Right lobe of liver (tissue), 6 donors: ENCODE data around the gene ST3GAL2. TPM values are rescaled to one million over a fixed set of nuclear protein-coding genes. Genes with fewer than 3 reads are reported as not detected.

Experiments used
- ATAC-seq, 4 donors: fragments of 200-7000 bp; cut with Tn5 transposase; one replicate each; pipeline ENCODE4 v1.9.1; 2020; ENCODE audit warnings: mild to moderate bottlenecking in 4 of 4, moderate library complexity in 4 of 4
- DNase-seq, 3 donors: peaks; one replicate each; pipeline ENCODE4 v3.0.0-alpha.2; 2020
- H3K27ac ChIP-seq, 3 donors: fragments of 200-600 bp; one replicate each; pipeline ENCODE4 v1.8.0; 2022
- H3K27me3 ChIP-seq, 2 donors: fragments of 200-600 bp; one replicate each; pipeline ENCODE4 v1.8.0; 2022
- H3K36me3 ChIP-seq, 4 donors: fragments of 200-600 bp; sonication (generic) in 1 of 4; one replicate each; pipeline versions ENCODE4 v1.5.1 to v1.8.0; 2017 to 2022; ENCODE audit warnings: control low read depth in 1 of 4
- H3K4me1 ChIP-seq, 4 donors: fragments of 200-600 bp; sonication (generic) in 1 of 4; one replicate each; pipeline versions ENCODE4 v1.5.1 to v1.8.0; 2017 to 2022; ENCODE audit warnings: control low read depth in 1 of 4
- H3K4me3 ChIP-seq, 3 donors: fragments of 200-600 bp; one replicate each; pipeline ENCODE4 v1.8.0; 2022
- H3K9me3 ChIP-seq, 4 donors: fragments of 200-600 bp; sonication (generic) in 1 of 4; one replicate each; pipeline versions ENCODE4 v1.5.1 to v1.8.0; 2017 to 2022; ENCODE audit warnings: control low read depth in 1 of 4
- CTCF ChIP-seq, 4 donors: fragments of 200-600 bp in 3 of 4; fragments of 450-650 bp in 1 of 4; IDR thresholded peaks; one replicate each; pipeline versions ENCODE4 v1.5.1 to v1.8.0; 2016 to 2022; ENCODE audit warnings: antibody characterized with exemption in 4 of 4, mild to moderate bottlenecking in 2 of 4
- POLR2A ChIP-seq: fragments of 450-650 bp; IDR thresholded peaks from one replicate; pipeline ENCODE4 v1.6.1; 2017; ENCODE audit warnings: antibody characterized with exemption, mild to moderate bottlenecking
- WGBS: methylation state at CpG from one replicate; pipeline ENCODE4 v1.1.6; 2018; ENCODE audit warnings: low coverage, low lambda C conversion rate; ENCODE audit not compliant: insufficient coverage; ENCODE audit errors: missing lambda C conversion rate; 5-methylcytosine and 5-hydroxymethylcytosine counted together
- intact Hi-C, 2 donors: fragments of 100-400 bp; cut with DNase I; formaldehyde crosslinking; loops; one replicate each; pipeline versions ENCODE4 v1.11.2 to v1.14.1; 2022
- total RNA-seq, 6 experiments: library from RNA; depleted of rRNA in 2 of 6; stranded (reverse); fragments of >200 nt in 2 of 6; fragmentation: NEBNext Ultra II Directional in 3 of 6; extraction: Animal tissue kit (Norgen Biotek cat#: 25700) in 3 of 6; gene quantifications; one replicate each; pipeline versions ENCODE4 v1.1.0 to v1.2.4, GENCODE V29; 2016 to 2023
- donor health status: DM: no; HTN: yes; CAD: no.
- donor health status: DM: no; HTN: no; CAD: no.
- donor health status: DM: no; HTN: no; CAD: no.
- donor health status: DM: no; HTN: yes; CAD: no.
- donor health status: DM: no; HTN: yes; CAD: no.

ST3GAL2 gene
- total RNA-seq, 6 experiments from 2014 or later: 10.4 to 16.7 (median 14.5) TPM

GRCh38 chr16:70378869-70379493 is 59.9 kb downstream of the ST3GAL2 start:
- H3K4me1 ChIP-seq: peaks cover 0 to 9% (median 0%) of the 10 kb centered on the region in 4 donors
- peaks cover 0 to 14% (median 6%) of the 10 kb centered on the region in 4 donors for H3K36me3 ChIP-seq
- ATAC-seq (no peak), DNase-seq (no peak)
- 62% methylated on average over 7 of the region's 13 CpGs for WGBS
- no peak overlapping the region for H3K27ac ChIP-seq
- intact Hi-C loops: no loop called here
- no peaks in the 10 kb centered on the region for H3K9me3 ChIP-seq
- no peak for TF ChIP-seq CTCF (IDR thresholded peaks at IDR 0.05)
- TF ChIP-seq POLR2A: no peak
- no peak overlapping the region for H3K4me3 ChIP-seq
- H3K27me3 ChIP-seq: no peaks in the 10 kb centered on the region

- H3K4me1 ChIP-seq: peaks cover 0 to 9% (median 0%) of the 10 kb centered on the region in 4 donors
- H3K4me3 ChIP-seq: no peak overlapping the region
- no peak for DNase-seq
- H3K27ac ChIP-seq: no peak overlapping the region
- H3K36me3 ChIP-seq: peaks cover 0 to 23% (median 12%) of the 10 kb centered on the region in 4 donors
- intact Hi-C loops: no loop called here
- WGBS: 63% methylated on average over 2 of the region's 2 CpGs
- H3K27me3 ChIP-seq: no peaks in the 10 kb centered on the region
- TF ChIP-seq POLR2A (no peak), CTCF (IDR thresholded peaks at IDR 0.05) (no peak)
- no peak for ATAC-seq
- no peaks in the 10 kb centered on the region for H3K9me3 ChIP-seq
Measured at GRCh38 chr16:70377782-70378181, 61.1 kb downstream of the ST3GAL2 start.

- Histone ChIP-seq H3K36me3 (peaks cover 0 to 38% (median 19%) of the 10 kb centered on the region in 4 donors), H3K27me3 (no peaks in the 10 kb centered on the region), H3K4me1 (peaks cover 0 to 9% (median 0%) of the 10 kb centered on the region in 4 donors), H3K4me3 (no peak overlapping the region), H3K9me3 (no peaks in the 10 kb centered on the region), H3K27ac (no peak overlapping the region)
- 96% methylated on average over 12 of the region's 16 CpGs for WGBS
- ATAC-seq (no peak), DNase-seq (no peak)
- intact Hi-C loops: no loop called here
- TF ChIP-seq CTCF (IDR thresholded peaks at IDR 0.05): no peak
- no peak for TF ChIP-seq POLR2A
Measured at GRCh38 chr16:70375636-70376611, 63.0 kb downstream of the ST3GAL2 start.

- Histone ChIP-seq H3K4me1 (no peaks in the 10 kb centered on the region), H3K27me3 (no peaks in the 10 kb centered on the region), H3K4me3 (no peak overlapping the region), H3K36me3 (peaks cover 0 to 54% (median 24%) of the 10 kb centered on the region in 4 donors), H3K9me3 (no peaks in the 10 kb centered on the region), H3K27ac (no peak overlapping the region)
- 95% methylated on average over 3 of the region's 8 CpGs for WGBS
- intact Hi-C loops: no loop called here
- ATAC-seq: no peak
- TF ChIP-seq CTCF (IDR thresholded peaks at IDR 0.05) (no peak), POLR2A (no peak)
- DNase-seq: no peak
Measured at GRCh38 chr16:70374213-70374612, 64.7 kb downstream of the ST3GAL2 start.
